Activated CD8-positive, alpha-beta memory T cell treated with anti-CD3 and anti-CD28 coated beads, Interleukin-2, amount 50 U/mL, for 24 hours (primary cell): ENCODE data around the gene PLA2G6.
"Not testable (repeated sequence)": the region's sequence is repeated elsewhere in the genome, so short reads cannot be mapped to it uniquely, and the experiment has no call there.

Experiments
- DNase-seq: peaks from one replicate; pipeline ENCODE4 v3.0.0-alpha.2; 2020; ENCODE audit errors: extremely low read depth

PLA2G6 gene

DNA sequence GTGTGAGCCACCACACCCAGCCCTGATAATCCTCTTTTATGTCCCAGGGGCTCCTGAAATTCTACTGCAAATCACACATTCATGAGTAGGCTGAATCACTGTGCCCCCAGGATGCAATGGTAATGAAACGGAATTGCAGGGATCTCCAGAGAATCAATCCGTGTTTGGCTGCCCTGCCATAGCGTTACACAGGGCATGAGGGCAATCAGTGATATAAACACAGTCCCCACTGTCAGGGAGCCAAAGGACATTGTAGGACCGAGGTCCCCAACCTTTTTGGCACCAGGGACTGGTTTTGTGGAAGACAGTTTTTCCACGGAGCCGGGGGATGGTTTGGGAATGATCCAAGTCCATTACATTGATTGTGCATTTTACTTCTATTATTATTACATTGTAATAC, 9.0 kb upstream of the PLA2G6 start:
- no peak for DNase-seq

DNA sequence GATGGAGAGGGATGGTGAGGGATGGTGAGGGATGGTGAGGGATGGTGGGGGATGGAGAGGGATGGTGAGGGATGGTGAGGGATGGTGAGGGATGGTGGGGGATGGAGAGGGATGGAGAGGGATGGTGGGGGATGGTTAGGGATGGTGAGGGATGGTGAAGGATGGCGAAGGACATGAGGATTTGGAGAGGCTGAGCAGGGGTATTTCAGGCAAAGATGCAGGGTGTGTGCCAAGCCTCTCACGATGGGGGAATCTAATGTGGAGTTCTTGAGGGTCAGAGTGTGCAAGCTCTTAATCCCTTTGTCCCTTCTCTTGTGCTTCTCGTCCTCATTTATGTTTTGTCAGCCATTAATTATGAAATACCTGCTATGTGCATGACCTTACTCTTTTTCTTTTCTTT, 7.5 kb upstream of the PLA2G6 start:
- DNase-seq, result no peak

DNA sequence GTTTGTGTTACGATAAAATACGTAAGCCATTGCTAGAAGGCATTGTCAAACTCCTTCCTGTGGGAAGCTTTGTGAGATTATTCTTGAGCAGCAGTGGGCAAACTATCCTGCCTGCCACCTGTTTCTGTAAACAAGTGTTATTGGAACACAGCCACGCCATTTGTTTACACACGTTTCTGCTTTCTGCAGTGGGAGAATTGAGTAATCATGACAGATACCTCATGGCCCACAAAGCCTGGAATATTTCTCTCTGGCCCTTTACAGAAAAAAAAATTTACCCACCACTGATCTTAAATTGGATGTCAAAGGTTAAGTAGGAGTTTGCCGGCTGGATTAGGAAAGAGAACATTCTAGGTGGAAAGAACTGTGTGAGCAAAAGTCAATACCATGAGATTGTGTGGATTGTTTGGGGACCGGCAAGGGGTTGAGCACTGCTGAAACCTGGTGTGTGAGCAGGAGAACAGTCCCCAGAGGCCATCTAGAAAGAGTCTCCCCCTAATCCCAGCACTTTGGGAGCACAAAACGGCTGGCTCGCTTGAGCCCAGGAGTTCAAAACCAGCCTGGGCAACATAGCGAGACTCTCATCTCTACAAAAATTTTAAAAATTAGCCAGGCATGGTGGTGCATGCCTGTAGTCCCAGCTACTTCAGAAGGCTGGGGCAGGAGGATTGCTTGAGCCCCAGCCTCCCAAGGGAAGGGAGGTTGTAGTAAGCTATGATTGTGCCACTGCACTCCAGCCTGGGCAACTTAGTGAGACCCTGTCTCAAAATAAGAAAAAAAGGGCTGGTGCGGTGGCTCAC, 6.0 kb upstream of the PLA2G6 start:
- no peak for DNase-seq

DNA sequence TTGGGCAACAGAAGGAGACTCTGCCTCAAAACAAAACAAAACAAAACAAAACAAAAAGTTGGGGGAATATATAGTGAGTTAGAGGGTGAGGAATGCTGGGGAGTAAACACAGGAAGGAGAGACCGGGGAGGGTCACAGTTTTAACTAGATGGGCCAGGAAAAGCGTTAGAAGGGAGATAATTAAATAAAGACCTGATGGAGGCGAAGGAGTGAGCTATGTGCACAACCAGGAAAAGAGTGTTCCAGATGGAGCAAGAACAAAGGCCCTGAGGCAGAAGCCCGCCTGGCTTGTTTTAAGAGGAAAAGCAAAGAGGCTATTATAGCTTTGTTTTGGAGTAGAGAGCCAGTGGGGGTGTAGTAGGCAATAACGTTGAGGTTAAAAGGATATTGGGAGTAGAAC, 4.8 kb upstream of the PLA2G6 start:
- DNase-seq, result no peak

DNA sequence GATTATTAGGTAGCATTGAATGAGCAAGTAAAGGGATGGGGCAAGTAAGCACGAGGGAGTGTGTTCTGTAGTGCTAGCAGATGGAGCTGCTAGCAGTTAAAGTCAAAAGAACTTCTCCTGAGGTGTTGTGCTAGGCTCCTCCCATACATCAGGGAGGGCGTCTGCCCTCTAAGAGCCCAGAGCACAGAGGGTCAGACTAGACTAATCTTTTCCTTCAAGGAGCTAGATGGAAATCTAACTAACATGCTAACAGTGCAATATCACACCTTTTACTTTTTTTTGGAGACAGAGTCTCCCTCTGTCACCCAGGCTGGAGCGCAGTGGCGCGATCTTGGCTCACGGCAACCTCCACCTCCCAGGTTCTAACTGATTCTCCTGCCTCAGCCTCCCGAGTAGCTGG, 3.2 kb upstream of the PLA2G6 start:
- no peak for DNase-seq

DNA sequence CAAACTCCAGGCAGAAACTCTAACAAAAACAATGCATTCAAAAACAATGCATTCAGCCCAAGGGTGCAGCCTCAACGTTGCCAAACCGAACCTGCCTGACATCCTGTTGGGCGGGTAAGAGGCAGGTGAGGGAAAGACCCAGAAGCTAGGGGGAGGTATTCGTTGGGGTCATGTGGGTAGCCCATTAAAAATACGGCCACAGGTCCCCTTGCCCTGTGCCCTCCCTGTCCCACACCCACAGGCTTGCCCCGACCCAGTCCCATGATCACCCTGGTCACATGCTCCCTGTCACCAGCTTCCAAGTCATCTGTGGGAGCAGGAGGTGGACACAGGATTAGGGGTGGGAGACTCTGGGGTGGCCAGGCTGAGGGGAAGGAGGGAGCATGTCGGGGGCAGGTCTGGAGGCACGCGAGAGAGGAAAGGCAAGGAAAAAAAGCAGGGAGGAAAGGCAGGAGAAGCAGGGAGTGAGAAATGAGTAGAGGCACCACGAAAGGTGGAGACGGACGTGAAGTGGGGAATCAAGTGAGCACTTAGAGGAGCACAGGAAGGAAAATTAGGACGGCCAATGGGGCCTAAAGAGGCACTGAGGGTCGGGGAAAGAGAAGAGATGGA, 683 bp downstream of the PLA2G6 start:
- no peak for DNase-seq

DNA sequence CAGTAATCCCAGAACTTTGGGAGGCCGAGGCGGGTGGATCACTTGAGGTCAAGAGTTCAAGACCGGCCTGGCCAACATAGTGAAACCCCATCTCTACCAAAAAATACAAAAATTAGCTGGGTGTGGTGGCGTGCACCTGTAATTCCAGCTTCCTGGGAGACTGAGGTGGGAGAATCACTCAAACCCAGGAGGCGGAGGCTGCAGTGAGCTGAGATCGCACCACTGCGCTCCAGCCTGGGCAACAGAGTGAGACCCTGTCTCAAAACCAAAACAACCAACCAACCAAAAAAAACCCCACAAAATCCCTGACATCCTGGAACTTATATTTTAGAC, 3.1 kb downstream of the PLA2G6 start:
- DNase-seq, result not testable (repeated sequence)

DNA sequence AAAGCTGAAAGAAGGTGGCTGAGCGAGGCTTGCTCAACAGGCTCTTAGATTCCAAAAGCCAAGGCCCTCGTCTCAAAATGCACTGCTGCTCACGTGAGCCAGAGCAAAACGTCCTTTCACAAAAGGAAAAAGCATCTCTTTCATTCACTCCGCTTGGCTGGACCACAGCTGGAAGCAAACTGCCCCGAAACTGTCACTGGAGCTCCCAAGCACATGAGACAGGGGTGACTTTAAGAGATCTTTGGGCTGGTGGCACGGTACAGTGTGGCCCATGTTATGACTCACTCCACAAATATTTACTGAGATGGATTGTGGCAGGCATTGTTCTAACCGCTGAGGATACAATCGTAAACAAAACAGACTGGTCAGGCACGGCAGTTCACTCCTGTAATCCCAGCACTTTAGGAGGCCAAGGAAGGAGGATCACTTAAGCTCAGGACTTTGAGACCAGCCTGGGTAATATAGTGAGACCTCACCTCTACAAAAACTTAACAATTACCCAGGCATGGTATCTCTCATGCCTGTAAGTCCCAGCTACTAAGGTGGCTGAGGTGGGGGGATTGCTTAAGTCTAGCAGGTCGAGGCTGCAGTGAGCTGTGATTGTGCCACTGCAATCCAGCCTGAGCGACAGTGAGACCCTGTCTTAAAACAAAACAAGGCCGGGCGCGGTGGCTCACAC, 3.6 kb downstream of the PLA2G6 start:
- no peak for DNase-seq

DNA sequence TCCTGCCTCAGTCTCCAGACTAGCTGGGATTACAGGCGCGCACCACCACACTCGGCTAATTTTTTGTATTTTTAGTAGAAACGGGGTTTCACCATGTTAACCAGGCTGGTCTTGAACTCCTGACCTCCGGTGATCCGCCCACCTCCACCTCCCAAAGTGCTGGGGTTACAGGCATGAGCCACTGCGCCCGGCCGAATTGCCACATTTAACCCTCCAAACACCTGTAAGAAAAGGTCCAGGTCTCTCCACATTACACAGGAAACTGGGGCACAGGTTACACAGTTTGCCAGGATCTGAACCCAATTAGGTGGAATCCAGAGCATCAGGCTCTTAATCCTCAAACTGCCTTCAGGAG, 4.1 kb downstream of the PLA2G6 start:
- not testable (repeated sequence) for DNase-seq

DNA sequence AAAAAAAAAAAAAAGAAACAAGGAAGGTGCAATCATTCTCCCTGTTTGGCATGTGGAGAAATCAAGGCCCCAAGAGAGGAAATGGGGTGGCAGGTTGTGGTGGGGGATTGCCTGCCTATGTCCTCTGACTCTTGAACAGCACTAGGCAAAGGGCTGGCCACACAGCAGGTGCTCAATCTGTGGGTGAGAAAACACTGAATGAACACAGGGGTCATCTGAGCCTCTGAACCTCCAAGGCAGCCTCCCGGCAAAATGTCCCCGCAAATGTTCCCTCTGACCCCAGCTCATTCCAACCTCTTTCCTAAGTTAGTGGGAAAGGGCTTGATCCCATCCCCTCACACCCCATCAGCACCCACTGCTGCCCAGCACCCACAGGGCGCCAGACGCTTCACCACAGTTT, 4.6 kb downstream of the PLA2G6 start:
- DNase-seq, result no peak

DNA sequence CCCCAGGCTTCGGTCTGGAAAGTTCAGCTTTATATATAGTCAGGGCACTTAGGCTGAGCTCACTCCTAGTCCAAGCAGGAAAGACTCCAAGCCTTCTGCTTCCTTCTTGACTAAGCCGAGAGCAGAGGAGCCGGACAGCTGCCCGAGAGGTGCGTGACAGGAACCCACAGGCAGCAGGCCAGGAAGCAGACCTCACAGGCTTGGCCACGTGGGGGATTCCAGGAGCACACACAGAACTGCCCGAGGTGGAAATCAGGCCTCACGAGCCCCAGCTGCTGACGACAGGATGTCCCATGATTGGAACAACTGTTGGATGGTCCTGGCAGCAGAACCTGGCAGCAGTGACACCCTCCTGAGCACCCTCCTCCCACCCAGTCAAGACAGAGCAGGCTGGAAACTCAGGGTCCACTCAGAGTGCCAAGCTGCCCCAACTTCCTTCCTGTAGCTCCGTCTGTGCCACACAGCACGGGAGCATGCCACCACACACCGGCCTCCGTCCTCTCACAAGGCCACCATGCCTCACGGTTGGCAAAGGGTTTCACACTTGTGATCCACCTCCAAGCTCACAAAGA, 5.4 kb downstream of the PLA2G6 start:
- no peak for DNase-seq

DNA sequence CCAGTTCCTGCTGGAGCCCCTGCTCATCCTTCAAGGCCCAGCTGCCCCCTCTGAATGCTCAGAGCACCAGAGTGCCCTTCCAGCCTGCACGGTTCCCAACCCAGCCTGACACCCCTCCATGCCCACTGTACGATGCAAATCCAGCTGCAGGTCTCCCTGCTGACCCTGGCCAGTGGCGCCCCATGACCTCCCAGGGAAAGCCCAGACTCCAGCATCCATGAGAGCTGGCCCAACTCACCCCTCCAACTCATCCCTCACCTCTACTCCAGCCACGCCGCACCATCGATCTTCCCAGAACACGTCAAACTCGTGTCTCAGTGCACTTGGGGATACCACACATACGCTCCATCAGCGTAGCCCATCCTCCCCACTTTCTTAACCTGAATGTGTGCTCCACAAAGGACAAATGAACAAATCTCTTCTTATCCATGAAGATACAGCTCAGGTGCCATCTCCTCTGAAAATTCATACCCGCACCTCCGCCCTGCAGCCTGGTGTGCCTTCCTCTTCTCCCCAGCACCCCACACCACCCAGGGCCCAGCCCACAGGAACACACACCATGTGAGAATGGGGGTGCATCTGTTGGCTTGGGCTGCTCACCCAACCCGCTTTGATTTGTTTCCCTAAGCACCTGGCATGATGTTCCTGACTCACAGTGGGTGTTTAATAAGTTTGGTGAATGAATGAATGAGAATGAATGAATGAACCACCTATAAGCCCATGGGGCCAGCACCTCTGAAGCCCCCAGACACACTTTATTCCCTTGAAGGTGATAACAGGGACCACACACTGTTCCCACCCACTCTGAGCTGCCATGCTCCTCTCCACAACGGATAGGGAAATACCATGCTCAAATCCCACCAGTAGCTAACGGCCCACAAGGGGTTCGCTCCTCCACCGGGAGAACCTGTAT, 6.2 kb downstream of the PLA2G6 start:
- DNase-seq, result no peak

DNA sequence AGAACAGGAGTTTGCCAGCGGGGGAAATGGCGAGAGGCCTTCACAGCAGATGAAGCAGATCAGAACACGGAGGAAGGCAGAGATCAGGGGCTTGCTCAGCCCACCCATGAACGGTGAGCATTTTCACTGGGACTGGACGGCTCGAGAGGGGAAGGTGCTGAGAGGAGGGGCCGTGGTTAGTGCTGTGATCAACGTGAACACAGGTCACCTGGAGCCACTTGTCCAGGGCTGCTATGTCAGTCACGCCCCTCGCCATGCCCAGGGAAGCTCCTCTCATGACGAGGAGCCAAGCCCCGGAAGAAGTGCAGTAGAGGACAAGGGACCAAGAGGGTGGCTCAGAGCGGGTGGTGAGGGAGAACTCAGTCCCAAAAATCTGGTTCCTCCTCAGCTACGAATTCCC, 7.0 kb downstream of the PLA2G6 start:
- DNase-seq, result no peak

DNA sequence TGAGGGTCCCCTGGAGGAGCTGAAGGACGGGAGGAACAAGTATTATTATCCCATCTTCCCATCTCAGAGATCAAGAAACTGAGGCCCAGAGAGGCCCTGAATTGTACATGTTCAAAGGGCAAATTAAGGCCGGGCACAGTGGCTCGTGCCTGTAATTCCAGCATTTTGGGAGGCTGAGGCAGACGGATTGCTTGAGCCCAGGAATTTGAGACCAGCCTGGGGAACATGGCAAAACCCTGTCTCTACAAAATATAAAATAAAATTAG, 8.1 kb downstream of the PLA2G6 start:
- no peak for DNase-seq

DNA sequence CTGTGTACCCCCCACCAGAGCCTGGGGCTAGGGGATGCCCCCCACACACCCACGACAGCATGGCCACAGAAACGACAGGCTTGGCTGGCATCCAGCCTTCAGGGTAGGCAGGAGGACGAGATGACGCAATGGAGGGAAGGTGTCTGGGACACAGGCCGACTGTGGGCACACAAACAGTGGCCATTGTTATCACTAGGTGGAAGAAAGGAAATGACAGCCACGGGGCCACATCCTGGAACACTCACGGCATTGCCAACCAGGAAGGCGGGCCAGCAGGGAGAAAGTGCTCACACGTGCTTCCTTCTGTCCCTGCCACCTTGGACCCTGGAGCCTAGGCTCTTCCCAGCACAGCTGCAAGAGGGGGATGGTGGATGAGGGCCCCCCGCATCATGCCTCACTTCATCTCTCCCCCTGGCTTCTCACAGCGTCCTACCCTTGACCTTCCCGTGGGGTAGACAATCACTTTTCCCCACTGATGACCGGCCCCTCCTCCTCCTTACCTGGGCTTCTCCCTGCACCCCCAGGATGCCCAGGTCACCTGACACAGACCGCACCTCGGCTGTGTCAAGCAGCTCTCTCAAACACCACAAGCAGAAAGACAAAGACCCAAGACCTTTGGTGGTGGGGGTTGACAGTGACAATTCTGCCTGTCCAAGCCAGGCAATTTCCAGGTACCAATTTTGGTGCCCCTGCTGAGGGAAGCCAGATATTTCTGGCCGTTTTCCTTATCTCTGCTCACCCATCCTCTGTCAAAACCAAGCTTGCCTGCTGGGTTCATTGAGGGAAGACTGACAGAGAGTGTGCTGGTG, 8.6 kb downstream of the PLA2G6 start:
- DNase-seq, result no peak

DNA sequence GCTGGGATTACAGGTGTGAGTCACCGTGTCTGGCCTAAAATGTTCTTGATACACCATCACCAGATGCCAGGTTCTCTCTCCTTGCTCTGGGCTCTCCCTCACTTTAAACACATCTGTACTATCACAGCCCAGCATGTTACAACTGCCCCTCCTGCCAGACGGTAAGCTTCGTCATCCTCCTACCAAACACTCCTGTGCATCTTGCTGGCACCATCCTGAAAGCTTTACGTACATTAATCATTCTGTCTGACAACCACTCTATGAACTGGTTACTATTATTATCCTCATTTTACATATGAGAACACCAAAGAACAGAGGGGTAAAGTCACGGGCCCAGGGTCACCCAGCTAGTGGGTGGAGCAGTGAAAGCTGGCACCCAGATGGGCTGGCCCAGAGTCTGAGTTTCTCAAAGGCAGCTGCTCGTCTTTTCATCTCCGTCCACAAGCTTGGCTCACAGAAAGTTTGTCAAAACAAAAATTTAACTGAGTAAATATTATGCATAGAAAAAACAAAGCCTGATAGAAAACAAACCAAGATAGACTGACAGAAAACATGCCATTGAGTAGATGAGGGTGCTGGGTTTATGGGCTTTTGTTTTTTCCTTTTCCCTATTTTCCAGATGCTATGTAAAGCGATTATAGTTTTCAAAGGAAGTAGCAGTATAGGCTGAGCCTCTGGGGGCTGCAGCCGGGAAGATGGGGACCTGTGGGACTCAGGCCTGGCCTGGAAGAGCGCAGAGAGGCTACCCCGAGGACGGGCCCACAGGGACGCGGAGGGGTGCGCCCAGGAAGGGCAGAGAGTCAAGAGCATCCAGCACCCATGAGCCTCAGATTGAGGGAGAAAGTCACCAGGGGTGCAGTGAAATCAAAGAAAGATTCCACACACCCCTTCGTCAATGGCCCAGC, 9.5 kb downstream of the PLA2G6 start:
- no peak for DNase-seq

DNA sequence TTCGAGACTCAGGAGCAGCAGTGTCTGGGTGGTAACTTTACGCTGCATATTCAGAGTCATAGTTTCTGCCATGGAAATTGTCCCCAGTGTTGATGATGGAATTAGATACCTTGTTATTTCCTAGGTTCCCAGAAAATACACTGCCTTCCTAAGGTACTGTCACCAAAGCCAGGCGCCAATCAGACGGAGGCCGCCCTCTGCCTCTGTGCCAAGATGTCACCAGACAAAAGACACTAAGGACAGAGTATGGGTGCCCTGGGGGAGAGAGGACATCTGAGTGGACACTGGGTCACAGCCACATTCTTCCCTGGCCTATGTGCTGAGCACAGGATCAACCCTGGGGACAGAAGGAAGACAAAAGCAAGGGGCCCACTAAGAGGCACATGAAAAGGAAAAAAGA, 11.2 kb downstream of the PLA2G6 start:
- DNase-seq, result no peak

DNA sequence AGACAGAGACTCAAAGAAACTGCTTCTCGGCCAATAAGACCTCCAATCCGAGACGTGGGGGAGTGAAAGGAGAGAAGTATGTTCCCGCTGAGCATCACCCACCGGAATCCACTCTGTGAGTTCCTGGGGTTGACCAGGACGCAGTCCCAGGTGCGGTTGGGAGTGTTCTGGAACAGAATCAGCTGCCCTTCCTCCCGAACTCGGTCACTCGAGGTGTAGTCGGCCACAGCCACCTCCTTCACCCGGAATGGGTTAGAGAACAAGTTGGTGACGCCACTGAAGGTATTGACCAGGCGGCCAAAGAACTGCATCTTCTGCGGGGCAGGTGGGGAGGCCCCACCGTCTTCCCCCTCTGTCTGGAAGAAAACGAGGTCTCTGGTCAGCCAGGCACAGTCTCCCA, 12.5 kb downstream of the PLA2G6 start:
- DNase-seq, result no peak

DNA sequence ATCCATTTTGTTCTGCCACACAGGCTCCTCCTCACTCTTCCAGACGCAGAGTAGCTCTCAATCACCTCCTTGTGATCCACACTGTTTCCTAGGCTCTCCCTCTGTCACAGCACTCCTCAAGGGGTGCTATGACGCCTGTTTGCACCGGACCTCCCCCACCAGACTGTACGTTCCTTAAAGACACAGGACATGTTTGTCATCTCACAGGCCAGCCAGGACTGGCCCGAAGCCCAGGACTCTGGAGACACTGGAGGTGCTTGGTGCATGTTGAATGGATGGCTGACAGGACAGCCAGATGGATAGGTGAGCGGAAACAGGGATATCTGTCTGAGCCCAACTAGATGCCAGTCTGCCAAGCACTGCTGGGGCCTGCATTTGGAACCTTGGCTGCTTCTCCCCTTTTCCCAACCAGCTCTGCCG, 13.6 kb downstream of the PLA2G6 start:
- DNase-seq, result no peak

DNA sequence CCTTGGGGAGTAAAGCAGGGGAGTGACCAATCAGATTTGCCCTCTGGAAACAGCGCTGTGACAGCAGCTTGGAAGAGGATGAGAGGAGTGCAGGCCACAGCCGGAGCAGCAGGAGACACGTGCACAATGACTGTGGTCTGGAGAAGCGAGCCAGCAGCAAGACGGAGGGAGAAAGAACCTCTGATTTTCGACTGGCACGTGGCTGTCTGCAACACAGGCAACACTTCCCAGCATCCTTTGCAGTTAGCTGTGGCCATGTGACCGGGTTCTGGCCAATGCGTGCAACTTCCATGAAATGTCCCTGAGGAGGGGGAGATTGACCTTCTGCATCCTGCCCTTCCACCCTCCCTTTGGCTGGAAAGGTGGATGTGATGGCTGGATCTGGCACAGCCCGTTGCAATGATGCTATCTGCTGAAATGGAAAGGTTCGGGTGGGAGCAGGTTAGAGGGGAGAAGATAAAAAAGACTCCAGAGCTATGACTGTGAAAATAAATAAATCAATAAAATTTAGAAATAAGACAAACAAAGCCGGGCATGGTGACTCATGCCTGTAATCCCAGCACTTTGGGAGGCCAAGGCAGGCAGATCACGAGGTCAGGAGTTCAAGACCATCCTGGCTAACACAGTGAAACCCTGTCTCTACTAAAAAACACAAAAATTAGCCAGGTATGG, 15.6 kb downstream of the PLA2G6 start:
- no peak for DNase-seq
